Parathyroid adenoma (tissue), 2 donors: ENCODE measurements around the gene NFIB.

ENCODE experiments used
- H2AFZ ChIP-seq: fragments of 300-600 bp; sonication (generic); one replicate; pipeline ENCODE4 v1.7.0; 2017; ENCODE audit warnings: antibody characterized with exemption, mild to moderate bottlenecking
- H3K27ac ChIP-seq: fragments of 300-600 bp; sonication (generic); one replicate; pipeline ENCODE4 v1.7.0; 2017
- H3K27me3 ChIP-seq: fragments of 300-600 bp; sonication (generic); one replicate; pipeline ENCODE4 v1.7.0; 2017; ENCODE audit warnings: low read length; ENCODE audit not compliant: control insufficient read depth, insufficient read depth
- H3K36me3 ChIP-seq: fragments of 300-600 bp; sonication (generic); one replicate; pipeline ENCODE4 v1.7.0; 2017; ENCODE audit warnings: low read length; ENCODE audit not compliant: control insufficient read depth, insufficient read depth
- H3K4me1 ChIP-seq: fragments of 300-600 bp; sonication (generic); one replicate; pipeline ENCODE4 v1.7.0; 2017; ENCODE audit warnings: control low read depth
- H3K4me2 ChIP-seq: fragments of 300-600 bp; sonication (generic); one replicate; pipeline ENCODE4 v1.7.0; 2017; ENCODE audit warnings: low read length
- H3K4me3 ChIP-seq: fragments of 300-600 bp; sonication (generic); one replicate; pipeline ENCODE4 v1.7.0; 2017; ENCODE audit warnings: low read depth, low read length
- H3K79me2 ChIP-seq: fragments of 300-600 bp; sonication (generic); one replicate; pipeline ENCODE4 v1.7.0; 2017; ENCODE audit warnings: control low read depth
- H3K9ac ChIP-seq: fragments of 300-600 bp; sonication (generic); one replicate; pipeline ENCODE4 v1.7.0; 2017; ENCODE audit warnings: mild to moderate bottlenecking
- H3K9me3 ChIP-seq: fragments of 300-600 bp; sonication (generic); one replicate; pipeline ENCODE4 v1.7.0; 2017; ENCODE audit warnings: low read length; ENCODE audit not compliant: control insufficient read depth
- CTCF ChIP-seq: fragments of 300-600 bp; sonication (generic); IDR thresholded peaks from one replicate; pipeline ENCODE4 v1.7.0; 2017; ENCODE audit warnings: antibody characterized with exemption, mild to moderate bottlenecking
- donor health status: primary hyperparathyroidism.

The NFIB gene

GRCh38 chr9:14081745-14082144, 232.2 kb downstream of the NFIB start:
- Histone ChIP-seq H3K9ac (no peak overlapping the region), H3K9me3 (no peaks in the 10 kb centered on the region), H3K79me2 (no peaks in the 10 kb centered on the region), H2AFZ (no peak overlapping the region), H3K36me3 (no peaks in the 10 kb centered on the region), H3K27me3 (no peaks in the 10 kb centered on the region), H3K4me2 (no peak overlapping the region), H3K4me1 (no peaks in the 10 kb centered on the region), H3K27ac (no peak overlapping the region), H3K4me3 (no peak overlapping the region)
- TF ChIP-seq CTCF = no peak

GRCh38 chr9:14080959-14081542, 232.9 kb downstream of the NFIB start:
- Histone ChIP-seq H3K9ac (no peak overlapping the region), H3K36me3 (no peaks in the 10 kb centered on the region), H3K4me2 (no peak overlapping the region), H3K27me3 (no peaks in the 10 kb centered on the region), H2AFZ (no peak overlapping the region), H3K27ac (no peak overlapping the region), H3K79me2 (no peaks in the 10 kb centered on the region), H3K4me3 (no peak overlapping the region), H3K9me3 (no peaks in the 10 kb centered on the region), H3K4me1 (no peaks in the 10 kb centered on the region)
- TF ChIP-seq CTCF = no peak

GRCh38 chr9:14079440-14079839, 234.5 kb downstream of the NFIB start:
- TF ChIP-seq CTCF = no peak
- Histone ChIP-seq H2AFZ (no peak overlapping the region), H3K79me2 (no peaks in the 10 kb centered on the region), H3K4me3 (no peak overlapping the region), H3K27ac (no peak overlapping the region), H3K9me3 (no peaks in the 10 kb centered on the region), H3K4me2 (no peak overlapping the region), H3K36me3 (no peaks in the 10 kb centered on the region), H3K9ac (no peak overlapping the region), H3K27me3 (no peaks in the 10 kb centered on the region), H3K4me1 (no peaks in the 10 kb centered on the region)

- H2AFZ ChIP-seq = no peak overlapping the region
Observed at GRCh38 chr9:14077672-14078071, 236.3 kb downstream of the NFIB start.

More at GRCh38 chr9:14077672-14078071, 236.3 kb downstream of the NFIB start:
- H3K27ac ChIP-seq = no peak overlapping the region
- no peaks in the 10 kb centered on the region for H3K79me2 ChIP-seq
- no peak overlapping the region for H3K4me2 ChIP-seq
- no peak overlapping the region for H3K9ac ChIP-seq
- TF ChIP-seq CTCF = no peak
- H3K9me3 ChIP-seq = no peaks in the 10 kb centered on the region
- no peaks in the 10 kb centered on the region for H3K4me1 ChIP-seq
- no peak overlapping the region for H3K4me3 ChIP-seq
- no peaks in the 10 kb centered on the region for H3K36me3 ChIP-seq
- H3K27me3 ChIP-seq = no peaks in the 10 kb centered on the region
